GM19397 (cell line): Measurements from ENCODE around the gene TMEM18.

Experiments
- ATAC-seq: cut with Tn5 transposase; IDR thresholded peaks from one replicate; pipeline ENCODE4 v1.9.1; 2021; ENCODE audit warnings: mild to moderate bottlenecking, moderate library complexity; ENCODE audit not compliant: unreplicated experiment

The TMEM18 gene

GRCh38 chr2:673615-674320 is 3.4 kb downstream of the TMEM18 start:
- ATAC-seq, result no peak

- ATAC-seq, result no peak
Observed at GRCh38 chr2:673016-673415, 4.2 kb downstream of the TMEM18 start.

- ATAC-seq, result no peak
Observed at GRCh38 chr2:672606-672905, 4.7 kb downstream of the TMEM18 start.

GRCh38 chr2:671787-672605 is 5.2 kb downstream of the TMEM18 start:
- ATAC-seq, result no peak

- no peak for ATAC-seq
Observed at GRCh38 chr2:671072-671471, 6.1 kb downstream of the TMEM18 start.

- no peak for ATAC-seq
Observed at GRCh38 chr2:670637-671036, 6.6 kb downstream of the TMEM18 start.

GRCh38 chr2:669323-669722 is 7.9 kb downstream of the TMEM18 start:
- ATAC-seq, result no peak

- no peak for ATAC-seq
Observed at GRCh38 chr2:668000-668398, 9.2 kb downstream of the TMEM18 start.

GRCh38 chr2:667332-667999 is 9.7 kb downstream of the TMEM18 start:
- ATAC-seq, result no peak

GRCh38 chr2:666441-666840 is 10.8 kb downstream of the TMEM18 start:
- no peak for ATAC-seq

- ATAC-seq, result no peak
Observed at GRCh38 chr2:665340-666073, 11.7 kb downstream of the TMEM18 start.

- no peak for ATAC-seq
Observed at GRCh38 chr2:664063-664462, 13.1 kb downstream of the TMEM18 start.

GRCh38 chr2:663221-663620 is 14.0 kb downstream of the TMEM18 start:
- ATAC-seq, result no peak

GRCh38 chr2:661360-661635 is 15.9 kb downstream of the TMEM18 start:
- no peak for ATAC-seq

GRCh38 chr2:660586-661359 is 16.4 kb downstream of the TMEM18 start:
- ATAC-seq, result no peak

GRCh38 chr2:660029-660428 is 17.2 kb downstream of the TMEM18 start:
- no peak for ATAC-seq

GRCh38 chr2:658426-658825 is 18.8 kb downstream of the TMEM18 start:
- ATAC-seq, result no peak

- no peak for ATAC-seq
Observed at GRCh38 chr2:657766-658165, 19.4 kb downstream of the TMEM18 start.

GRCh38 chr2:656676-657075 is 20.5 kb downstream of the TMEM18 start:
- no peak for ATAC-seq

- ATAC-seq, result no peak
Observed at GRCh38 chr2:655626-656025, 21.6 kb downstream of the TMEM18 start.

GRCh38 chr2:654896-655295 is 22.3 kb downstream of the TMEM18 start:
- no peak for ATAC-seq
